HL-60/S4 treated with retinoic acid at 250 ng/mL for 4 days and 3 days (cell line): ENCODE data around the gene C12orf42.
"Not testable (repeated sequence)": the region's sequence is repeated elsewhere in the genome, so short reads cannot be mapped to it uniquely, and the experiment has no call there.

Experiments used
- in situ Hi-C: fragments of 300-500 bp; cut with MboI; formaldehyde crosslinking; loops from 2 replicates; pipeline ENCODE4 v1.7.0; 2022; ENCODE audit warnings: low sequenced_read_pairs

Gene C12orf42

DNA sequence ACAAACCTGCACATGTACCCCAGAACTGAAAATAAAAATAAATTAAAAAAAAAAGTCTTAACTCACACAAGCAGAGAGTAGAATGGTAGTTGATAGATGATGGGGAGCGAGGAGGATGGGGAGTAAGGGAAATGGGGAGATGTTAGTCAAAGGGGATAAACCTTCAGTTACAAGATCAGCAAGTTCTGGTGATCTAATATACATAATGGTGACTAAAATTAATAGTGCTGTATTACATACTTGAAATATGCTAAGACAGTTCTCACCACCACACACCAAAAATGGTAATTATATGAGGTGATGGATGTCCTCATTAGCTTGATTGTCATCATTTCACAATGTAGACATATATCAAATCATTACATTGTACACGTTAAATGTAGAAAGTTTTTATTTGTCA, 3.2 kb upstream of the C12orf42 start:
- in situ Hi-C loops = no loop called here

GRCh38 chr12:103494734-103495468, 867 bp downstream of the C12orf42 start:
- in situ Hi-C loops = no loop called here

- in situ Hi-C loops = no loop called here
Measured at GRCh38 chr12:103494051-103494733, 1.6 kb downstream of the C12orf42 start.

DNA sequence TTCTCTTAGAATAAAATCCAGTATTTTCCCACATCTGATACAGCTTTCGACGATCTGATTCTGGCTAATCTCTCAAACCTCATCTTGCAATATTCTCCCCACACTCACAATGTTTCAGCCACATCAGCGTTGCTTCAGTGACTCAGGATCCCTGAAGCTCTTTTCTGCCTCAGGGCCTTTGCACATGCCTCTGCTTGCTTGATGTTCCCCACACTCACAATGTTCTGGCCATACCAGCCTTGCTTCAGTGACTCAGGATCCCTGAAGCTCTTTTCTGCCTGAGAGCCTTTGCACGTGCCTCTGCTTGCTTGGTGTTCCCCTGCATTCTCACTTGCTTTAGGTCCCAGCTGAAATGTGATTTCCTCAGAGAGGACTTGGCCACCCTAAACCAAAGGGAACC, 2.6 kb downstream of the C12orf42 start:
- in situ Hi-C loops = no loop called here

DNA sequence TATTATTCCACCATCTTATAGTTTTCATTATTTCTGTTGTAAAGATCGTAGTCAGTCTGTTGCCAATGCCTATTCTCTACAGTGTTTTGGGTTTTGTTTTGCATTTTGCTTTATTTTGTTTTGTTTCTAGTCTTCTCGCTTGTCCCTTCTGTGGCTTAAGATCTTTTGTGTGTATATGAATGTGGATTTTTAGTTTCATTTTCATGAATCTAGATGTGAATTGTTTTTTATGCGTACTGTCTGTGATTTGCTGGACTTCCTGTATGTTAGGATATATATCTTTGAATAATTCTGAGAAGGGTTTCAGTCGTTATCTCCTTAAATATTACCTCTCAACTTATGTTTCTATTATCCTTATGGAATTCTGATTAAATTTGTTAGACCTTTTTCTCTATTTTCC, 13.4 kb downstream of the C12orf42 start:
- in situ Hi-C loops = no loop called here

GRCh38 chr12:103475073-103475472, 20.7 kb downstream of the C12orf42 start:
- in situ Hi-C loops = no loop called here

DNA sequence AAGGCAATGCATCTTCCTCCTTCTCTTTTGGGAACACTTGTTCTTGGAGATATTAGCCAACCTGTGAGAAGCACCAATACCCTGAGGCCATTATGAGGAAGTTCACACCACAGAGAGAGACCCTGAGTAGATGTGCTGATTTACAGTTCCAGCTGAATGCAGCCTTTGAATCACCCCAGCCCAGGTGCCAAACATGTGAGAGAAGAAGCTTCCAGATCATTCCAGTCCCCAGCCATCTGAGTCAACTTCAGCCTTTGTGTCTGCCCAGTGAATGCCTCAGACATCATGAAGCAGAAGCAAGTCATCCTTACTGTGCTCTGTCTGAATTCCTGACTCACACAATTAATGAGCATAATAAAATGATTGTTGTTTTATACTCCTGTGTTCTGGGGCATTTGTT, 25.1 kb downstream of the C12orf42 start:
- in situ Hi-C loops = no loop called here

- in situ Hi-C loops = no loop called here
Measured at GRCh38 chr12:103469719-103470118, 26.0 kb downstream of the C12orf42 start.

DNA sequence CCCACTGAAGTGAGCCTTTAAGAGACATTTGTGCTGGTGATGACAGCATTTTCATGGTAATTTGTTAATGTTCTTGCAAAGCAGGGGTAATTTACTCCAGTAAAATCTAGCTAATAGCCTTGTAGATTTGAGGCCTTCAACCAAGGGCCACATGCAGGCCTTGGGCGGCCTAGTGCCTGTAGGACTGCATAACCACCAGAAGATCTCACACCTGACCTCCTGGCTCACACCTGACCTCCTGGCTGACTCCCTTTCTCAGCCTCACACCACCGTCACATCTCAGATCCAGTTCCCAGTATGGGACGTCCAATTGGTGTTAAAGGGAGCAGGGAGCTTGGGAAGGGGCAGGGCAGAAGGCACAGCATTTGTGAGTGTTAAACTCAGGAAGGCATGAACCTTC, 26.9 kb downstream of the C12orf42 start:
- in situ Hi-C loops = no loop called here

DNA sequence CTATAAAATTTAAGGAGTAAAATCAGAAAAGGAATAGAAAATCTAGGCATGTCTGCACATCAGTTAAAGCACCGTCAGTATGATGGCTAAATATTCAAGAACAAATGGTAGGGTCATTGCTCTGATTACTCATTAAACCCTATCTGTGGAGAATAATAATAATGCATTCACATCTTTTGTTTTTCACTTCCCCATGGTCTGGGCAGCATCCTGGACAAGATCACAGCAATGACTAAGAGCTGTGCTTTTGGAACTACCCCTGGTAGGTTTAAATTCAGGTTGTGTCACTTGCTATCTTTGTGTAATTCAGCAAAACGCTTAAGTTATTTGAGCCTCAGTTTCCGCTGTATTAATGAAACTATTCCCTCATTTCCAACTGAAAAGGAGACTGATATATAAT, 33.1 kb downstream of the C12orf42 start:
- in situ Hi-C loops = no loop called here

DNA sequence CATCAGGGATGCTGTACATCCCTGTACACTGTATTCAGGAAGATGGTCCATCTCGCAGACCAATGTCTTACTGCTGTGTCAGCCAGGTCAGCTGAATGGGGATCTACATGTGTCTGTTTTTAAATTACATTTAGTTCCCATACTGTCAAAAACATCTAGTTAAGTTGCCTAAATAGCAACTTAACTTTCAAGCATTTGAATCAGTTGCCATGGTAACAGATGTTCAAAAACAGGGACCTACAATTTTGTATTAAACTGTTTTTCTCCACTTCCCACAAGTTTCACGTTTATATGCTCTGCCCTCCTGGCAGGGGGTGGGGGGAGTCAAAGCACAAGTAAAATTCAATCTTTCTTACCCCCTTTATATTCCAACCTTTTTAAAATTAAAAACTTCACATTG, 38.3 kb downstream of the C12orf42 start:
- in situ Hi-C loops = no loop called here

GRCh38 chr12:103456006-103456405, 39.8 kb downstream of the C12orf42 start:
- in situ Hi-C loops = no loop called here

GRCh38 chr12:103455020-103455763, 40.6 kb downstream of the C12orf42 start:
- in situ Hi-C loops = no loop called here

DNA sequence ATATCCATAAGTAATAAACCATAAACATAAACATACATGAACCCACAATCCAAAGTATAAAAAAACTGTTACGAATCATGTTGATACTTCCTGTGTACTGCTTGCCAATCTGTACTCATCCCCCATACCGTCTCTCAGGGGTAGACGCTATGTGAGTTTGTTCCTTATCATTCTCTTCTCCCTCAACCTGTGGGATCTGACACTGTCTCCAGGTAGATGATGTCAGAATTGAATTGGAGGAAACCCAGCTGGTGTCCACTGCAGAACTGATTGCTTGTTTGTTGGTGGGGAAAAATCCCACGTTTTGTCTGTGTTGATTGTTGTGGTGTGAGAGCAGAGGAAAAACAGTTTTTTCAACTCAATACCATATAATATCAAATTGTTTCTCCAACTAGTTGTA, 50.8 kb downstream of the C12orf42 start:
- in situ Hi-C loops = no loop called here

GRCh38 chr12:103442822-103443221, 52.9 kb downstream of the C12orf42 start:
- in situ Hi-C loops = no loop called here

GRCh38 chr12:103442182-103442555, 53.6 kb downstream of the C12orf42 start:
- in situ Hi-C loops = no loop called here

DNA sequence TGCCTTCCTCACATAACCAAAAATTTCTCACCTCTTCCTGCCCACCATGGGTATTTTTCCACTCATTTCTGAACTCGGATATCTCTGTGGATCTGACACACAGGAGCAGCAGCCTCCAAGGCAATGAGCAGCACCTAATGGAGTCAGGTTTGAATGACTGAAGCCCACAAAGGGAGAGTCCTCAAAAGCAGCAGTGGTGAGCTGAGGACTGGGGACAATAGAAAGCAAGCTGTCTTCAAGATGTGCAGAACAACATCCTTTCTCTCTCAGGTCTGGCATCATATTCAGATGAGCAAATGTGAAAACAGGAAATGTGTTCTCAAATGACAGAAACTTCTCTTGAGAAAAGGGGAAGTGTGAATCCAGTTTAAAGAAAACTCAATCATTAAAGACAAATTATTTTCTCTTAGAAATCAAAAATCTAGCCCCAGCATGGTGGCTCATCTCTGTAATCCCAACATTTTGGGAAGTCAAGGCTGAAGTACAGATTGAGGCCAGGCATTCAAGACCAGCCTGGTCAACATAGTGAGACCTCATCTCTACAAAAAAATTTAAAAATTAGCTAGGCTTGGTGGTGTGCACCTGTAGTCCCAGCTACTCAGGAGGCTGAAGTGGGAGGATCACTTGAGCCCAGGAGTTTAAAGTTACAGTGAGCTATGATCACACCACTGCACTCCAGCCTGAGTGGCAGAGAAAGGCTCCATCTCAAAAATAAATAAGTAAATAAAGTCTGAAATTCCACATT, 54.2 kb downstream of the C12orf42 start:
- in situ Hi-C loops = no loop called here

- in situ Hi-C loops = not testable (repeated sequence)
Measured at GRCh38 chr12:103434165-103435105, 61.3 kb downstream of the C12orf42 start.

GRCh38 chr12:103431950-103432349, 63.8 kb downstream of the C12orf42 start:
- in situ Hi-C loops = no loop called here

GRCh38 chr12:103431387-103431786, 64.4 kb downstream of the C12orf42 start:
- in situ Hi-C loops = no loop called here
